WTC11 (cell line): ENCODE results near the gene ANXA2. TPM values are rescaled to one million over a fixed set of nuclear protein-coding genes. Genes with fewer than 3 reads are reported as not detected.

Source experiments
- ATAC-seq: fragments of 200-7000 bp; cut with Tn5 transposase; 2 replicates; pipeline ENCODE4 v1.10.0; 2021; ENCODE audit warnings: mild to moderate bottlenecking, moderate library complexity
- CTCF ChIA-PET: fragments of 300-600 bp; sonication (Branson Sonifier 250); formaldehyde crosslinking; loops from one replicate; lab custom pipeline; 2021; ENCODE audit warnings: antibody characterized with exemption; lab: Charles Lee
- POLR2A ChIA-PET: fragments of 350-600 bp; sonication (Branson Sonifier 250); formaldehyde crosslinking; loops from one replicate; lab custom pipeline; 2021; ENCODE audit warnings: antibody characterized with exemption; lab: Charles Lee
- DNase-seq: peaks from one replicate; pipeline ENCODE4 v3.0.0; 2021; ENCODE audit warnings: low spot score
- H3K27ac Mint-ChIP-seq: 2 replicates; pipeline ENCODE4 v1.8.0; 2021; ENCODE audit warnings: mixed read lengths
- H3K27me3 Mint-ChIP-seq: 2 replicates; pipeline ENCODE4 v1.8.0; 2021; ENCODE audit warnings: low read depth, mild to moderate bottlenecking, moderate library complexity, mixed read lengths
- H3K36me3 Mint-ChIP-seq: 2 replicates; pipeline ENCODE4 v1.8.0; 2021; ENCODE audit warnings: mixed read lengths
- H3K4me1 Mint-ChIP-seq: 2 replicates; pipeline ENCODE4 v1.8.0; 2022; ENCODE audit warnings: mixed read lengths
- H3K4me3 Mint-ChIP-seq: 2 replicates; pipeline ENCODE4 v1.8.0; 2021; ENCODE audit warnings: mild to moderate bottlenecking, moderate library complexity, mixed read lengths
- H3K9me3 Mint-ChIP-seq: 2 replicates; pipeline ENCODE4 v1.8.0; 2021; ENCODE audit warnings: mixed read lengths
- ATF1 ChIP-seq: sonication (generic); formaldehyde crosslinking; IDR thresholded peaks from 2 replicates; pipeline ENCODE4 v1.8.1; 2023; ENCODE audit warnings: mild to moderate bottlenecking, moderate library complexity, missing genetic modification reagents
- EMX1 ChIP-seq: fragments of 250-450 bp; sonication (Bioruptor Pico); IDR thresholded peaks from 2 replicates; pipeline ENCODE4 v1.8.0; 2021; ENCODE audit warnings: mild to moderate bottlenecking
- ETV6 ChIP-seq: sonication (generic); formaldehyde crosslinking; IDR thresholded peaks from 2 replicates; pipeline ENCODE4 v1.8.1; 2022; ENCODE audit warnings: mild to moderate bottlenecking, missing genetic modification reagents
- GABPB1 ChIP-seq: sonication (generic); formaldehyde crosslinking; IDR thresholded peaks from 2 replicates; pipeline ENCODE4 v1.8.1; 2023; ENCODE audit warnings: mild to moderate bottlenecking, missing genetic modification reagents
- IRF2 ChIP-seq: sonication (generic); formaldehyde crosslinking; IDR thresholded peaks from 2 replicates; pipeline ENCODE4 v1.8.0; 2022; ENCODE audit warnings: low read depth, missing genetic modification reagents, borderline replicate concordance
- JUN ChIP-seq: sonication (generic); formaldehyde crosslinking; IDR thresholded peaks from 2 replicates; pipeline ENCODE4 v1.8.0; 2023; ENCODE audit warnings: mild to moderate bottlenecking, missing genetic modification reagents
- NR3C1 ChIP-seq: sonication (generic); formaldehyde crosslinking; conservative IDR thresholded peaks from 2 replicates; pipeline ENCODE4 v1.8.1; 2023; ENCODE audit warnings: low read depth, mild to moderate bottlenecking, missing genetic modification reagents
- PRRX2 ChIP-seq: fragments of 250-450 bp; sonication (Bioruptor Pico); IDR thresholded peaks from 2 replicates; pipeline ENCODE4 v1.8.0; 2021; ENCODE audit warnings: mild to moderate bottlenecking
- SMAD3 ChIP-seq: sonication (generic); formaldehyde crosslinking; IDR thresholded peaks from 2 replicates; pipeline ENCODE4 v1.8.0; 2022; ENCODE audit warnings: missing genetic modification reagents, mild to moderate bottlenecking, borderline replicate concordance
- SP1 ChIP-seq: sonication (generic); formaldehyde crosslinking; conservative IDR thresholded peaks from 2 replicates; pipeline ENCODE4 v1.8.1; 2022; ENCODE audit warnings: missing genetic modification reagents
- TCF7 ChIP-seq: sonication (generic); formaldehyde crosslinking; IDR thresholded peaks from 2 replicates; pipeline ENCODE4 v1.8.0; 2022; ENCODE audit warnings: mild to moderate bottlenecking, low read depth, missing genetic modification reagents, moderate library complexity
- TEAD4 ChIP-seq: sonication (generic); formaldehyde crosslinking; IDR thresholded peaks from 2 replicates; pipeline ENCODE4 v1.8.0; 2022; ENCODE audit warnings: mild to moderate bottlenecking, missing genetic modification reagents
- ZNF138 ChIP-seq: sonication (generic); formaldehyde crosslinking; conservative IDR thresholded peaks from 2 replicates; pipeline ENCODE4 v1.8.1; 2022; ENCODE audit warnings: mild to moderate bottlenecking, moderate library complexity, missing genetic modification reagents
- ZNF396 ChIP-seq: fragments of 250-450 bp; sonication (Bioruptor Pico); IDR thresholded peaks from 2 replicates; pipeline ENCODE4 v1.8.0; 2021; ENCODE audit warnings: mild to moderate bottlenecking, moderate library complexity, borderline replicate concordance
- ZNF423 ChIP-seq: fragments of 250-450 bp; sonication (Bioruptor Pico); IDR thresholded peaks from 2 replicates; pipeline ENCODE4 v2.1.2; 2022; ENCODE audit warnings: mild to moderate bottlenecking, moderate library complexity
- total RNA-seq: library from RNA; stranded (reverse); gene quantifications from 3 replicates; pipeline ENCODE4 v1.2.3, GENCODE V29; 2021
- TF ChIP-seq, protein P1 (sequence below): sonication (generic); formaldehyde crosslinking; IDR thresholded peaks from 2 replicates; pipeline ENCODE4 v1.8.0; 2022; ENCODE audit warnings: mild to moderate bottlenecking, missing genetic modification reagents
- TF ChIP-seq, protein P2 (sequence below): sonication (generic); formaldehyde crosslinking; IDR thresholded peaks from 2 replicates; pipeline ENCODE4 v1.8.1; 2022; ENCODE audit warnings: low read depth, missing genetic modification reagents, borderline replicate concordance
- TF ChIP-seq, protein P3 (sequence below): sonication (generic); formaldehyde crosslinking; IDR thresholded peaks from 2 replicates; pipeline ENCODE4 v1.8.1; 2023; ENCODE audit warnings: mild to moderate bottlenecking, missing genetic modification reagents, borderline replicate concordance
- TF ChIP-seq, protein P4 (sequence below): sonication (generic); formaldehyde crosslinking; IDR thresholded peaks from 2 replicates; pipeline ENCODE4 v1.8.1; 2023; ENCODE audit warnings: mild to moderate bottlenecking, moderate library complexity, missing genetic modification reagents
- TF ChIP-seq, protein P5 (sequence below): sonication (generic); formaldehyde crosslinking; IDR thresholded peaks from 2 replicates; pipeline ENCODE4 v1.8.1; 2022; ENCODE audit warnings: mild to moderate bottlenecking, moderate library complexity, missing genetic modification reagents
- TF ChIP-seq, protein P6 (sequence below): fragments of 250-450 bp; sonication (Bioruptor Pico); IDR thresholded peaks from 2 replicates; pipeline ENCODE4 v1.8.0; 2021; ENCODE audit warnings: mild to moderate bottlenecking

ANXA2 gene
- total RNA-seq, 1 experiment from 2014 or later = 152 TPM

DNA sequence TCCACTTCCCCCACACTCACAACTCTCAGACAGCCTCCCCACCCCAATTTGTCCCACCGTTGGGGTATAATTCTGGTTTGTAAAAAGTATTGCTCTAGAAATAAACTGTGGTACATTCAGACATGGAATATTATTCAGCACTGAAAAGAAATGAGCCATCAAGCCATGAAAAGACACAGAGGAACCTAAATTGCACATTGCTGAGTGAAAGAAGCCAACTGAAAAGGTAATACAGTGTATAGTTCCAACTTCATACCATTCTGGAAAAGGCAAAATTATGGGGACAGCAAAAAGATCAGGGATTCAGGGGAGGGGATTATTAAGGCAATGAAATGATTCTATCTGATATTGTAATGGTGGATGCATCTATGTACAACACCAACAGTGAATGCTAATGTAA lies 10.5 kb downstream of the ANXA2 start (continued):
- TF ChIP-seq, protein P1, sequence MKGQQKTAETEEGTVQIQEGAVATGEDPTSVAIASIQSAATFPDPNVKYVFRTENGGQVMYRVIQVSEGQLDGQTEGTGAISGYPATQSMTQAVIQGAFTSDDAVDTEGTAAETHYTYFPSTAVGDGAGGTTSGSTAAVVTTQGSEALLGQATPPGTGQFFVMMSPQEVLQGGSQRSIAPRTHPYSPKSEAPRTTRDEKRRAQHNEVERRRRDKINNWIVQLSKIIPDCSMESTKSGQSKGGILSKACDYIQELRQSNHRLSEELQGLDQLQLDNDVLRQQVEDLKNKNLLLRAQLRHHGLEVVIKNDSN (CRISPR knock-in tag) = no peak
- TF ChIP-seq ZNF138 (no peak), SMAD3 (CRISPR knock-in tag) (no peak), ETV6 (CRISPR knock-in tag) (no peak)

DNA sequence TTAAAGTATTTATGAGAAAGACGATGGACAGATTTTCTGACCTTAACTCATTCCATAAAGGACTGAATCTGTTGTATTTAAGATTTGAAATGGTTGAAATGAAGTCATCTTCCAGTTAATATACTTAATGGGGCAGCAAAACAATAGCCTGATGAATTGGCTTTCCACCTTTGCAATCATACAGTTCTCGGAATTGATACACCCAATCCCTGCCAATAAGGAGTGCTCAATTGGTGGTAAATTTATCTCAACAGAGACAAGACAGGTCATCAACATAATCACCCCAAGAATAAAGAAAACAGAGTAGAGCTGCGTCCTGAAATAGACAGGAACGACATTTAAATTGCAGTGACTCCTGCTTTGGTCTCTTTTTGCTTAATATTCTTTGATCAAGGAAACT lies 11.2 kb downstream of the ANXA2 start:
- Mint-ChIP-seq H3K27ac (no peak overlapping the region), H3K4me1 (peaks cover 24% of the 10 kb centered on the region), H3K9me3 (no peaks in the 10 kb centered on the region), H3K27me3 (no peaks in the 10 kb centered on the region), H3K36me3 (peaks cover 4% of the 10 kb centered on the region; the same call in 1 of the 2 replicates), H3K4me3 (no peak overlapping the region)
- DNase-seq (no peak), ATAC-seq (no peak)
- ChIA-PET POLR2A (interaction anchor here (0.5 kb wide), 1 partner anchor 79 kb away, joined by 3 read pairs; no protein-coding TSS in a partner anchor), CTCF (interaction anchor here (1.4 kb wide), 1 partner anchor 12 kb away, joined by 3 read pairs; no protein-coding TSS in a partner anchor)
- TF ChIP-seq SP1 (CRISPR knock-in tag) = no peak
- TF ChIP-seq, protein P2, sequence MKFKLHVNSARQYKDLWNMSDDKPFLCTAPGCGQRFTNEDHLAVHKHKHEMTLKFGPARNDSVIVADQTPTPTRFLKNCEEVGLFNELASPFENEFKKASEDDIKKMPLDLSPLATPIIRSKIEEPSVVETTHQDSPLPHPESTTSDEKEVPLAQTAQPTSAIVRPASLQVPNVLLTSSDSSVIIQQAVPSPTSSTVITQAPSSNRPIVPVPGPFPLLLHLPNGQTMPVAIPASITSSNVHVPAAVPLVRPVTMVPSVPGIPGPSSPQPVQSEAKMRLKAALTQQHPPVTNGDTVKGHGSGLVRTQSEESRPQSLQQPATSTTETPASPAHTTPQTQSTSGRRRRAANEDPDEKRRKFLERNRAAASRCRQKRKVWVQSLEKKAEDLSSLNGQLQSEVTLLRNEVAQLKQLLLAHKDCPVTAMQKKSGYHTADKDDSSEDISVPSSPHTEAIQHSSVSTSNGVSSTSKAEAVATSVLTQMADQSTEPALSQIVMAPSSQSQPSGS = no peak
- TF ChIP-seq, protein P3, sequence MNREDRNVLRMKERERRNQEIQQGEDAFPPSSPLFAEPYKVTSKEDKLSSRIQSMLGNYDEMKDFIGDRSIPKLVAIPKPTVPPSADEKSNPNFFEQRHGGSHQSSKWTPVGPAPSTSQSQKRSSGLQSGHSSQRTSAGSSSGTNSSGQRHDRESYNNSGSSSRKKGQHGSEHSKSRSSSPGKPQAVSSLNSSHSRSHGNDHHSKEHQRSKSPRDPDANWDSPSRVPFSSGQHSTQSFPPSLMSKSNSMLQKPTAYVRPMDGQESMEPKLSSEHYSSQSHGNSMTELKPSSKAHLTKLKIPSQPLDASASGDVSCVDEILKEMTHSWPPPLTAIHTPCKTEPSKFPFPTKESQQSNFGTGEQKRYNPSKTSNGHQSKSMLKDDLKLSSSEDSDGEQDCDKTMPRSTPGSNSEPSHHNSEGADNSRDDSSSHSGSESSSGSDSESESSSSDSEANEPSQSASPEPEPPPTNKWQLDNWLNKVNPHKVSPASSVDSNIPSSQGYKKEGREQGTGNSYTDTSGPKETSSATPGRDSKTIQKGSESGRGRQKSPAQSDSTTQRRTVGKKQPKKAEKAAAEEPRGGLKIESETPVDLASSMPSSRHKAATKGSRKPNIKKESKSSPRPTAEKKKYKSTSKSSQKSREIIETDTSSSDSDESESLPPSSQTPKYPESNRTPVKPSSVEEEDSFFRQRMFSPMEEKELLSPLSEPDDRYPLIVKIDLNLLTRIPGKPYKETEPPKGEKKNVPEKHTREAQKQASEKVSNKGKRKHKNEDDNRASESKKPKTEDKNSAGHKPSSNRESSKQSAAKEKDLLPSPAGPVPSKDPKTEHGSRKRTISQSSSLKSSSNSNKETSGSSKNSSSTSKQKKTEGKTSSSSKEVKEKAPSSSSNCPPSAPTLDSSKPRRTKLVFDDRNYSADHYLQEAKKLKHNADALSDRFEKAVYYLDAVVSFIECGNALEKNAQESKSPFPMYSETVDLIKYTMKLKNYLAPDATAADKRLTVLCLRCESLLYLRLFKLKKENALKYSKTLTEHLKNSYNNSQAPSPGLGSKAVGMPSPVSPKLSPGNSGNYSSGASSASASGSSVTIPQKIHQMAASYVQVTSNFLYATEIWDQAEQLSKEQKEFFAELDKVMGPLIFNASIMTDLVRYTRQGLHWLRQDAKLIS (CRISPR knock-in tag) = no peak

DNA sequence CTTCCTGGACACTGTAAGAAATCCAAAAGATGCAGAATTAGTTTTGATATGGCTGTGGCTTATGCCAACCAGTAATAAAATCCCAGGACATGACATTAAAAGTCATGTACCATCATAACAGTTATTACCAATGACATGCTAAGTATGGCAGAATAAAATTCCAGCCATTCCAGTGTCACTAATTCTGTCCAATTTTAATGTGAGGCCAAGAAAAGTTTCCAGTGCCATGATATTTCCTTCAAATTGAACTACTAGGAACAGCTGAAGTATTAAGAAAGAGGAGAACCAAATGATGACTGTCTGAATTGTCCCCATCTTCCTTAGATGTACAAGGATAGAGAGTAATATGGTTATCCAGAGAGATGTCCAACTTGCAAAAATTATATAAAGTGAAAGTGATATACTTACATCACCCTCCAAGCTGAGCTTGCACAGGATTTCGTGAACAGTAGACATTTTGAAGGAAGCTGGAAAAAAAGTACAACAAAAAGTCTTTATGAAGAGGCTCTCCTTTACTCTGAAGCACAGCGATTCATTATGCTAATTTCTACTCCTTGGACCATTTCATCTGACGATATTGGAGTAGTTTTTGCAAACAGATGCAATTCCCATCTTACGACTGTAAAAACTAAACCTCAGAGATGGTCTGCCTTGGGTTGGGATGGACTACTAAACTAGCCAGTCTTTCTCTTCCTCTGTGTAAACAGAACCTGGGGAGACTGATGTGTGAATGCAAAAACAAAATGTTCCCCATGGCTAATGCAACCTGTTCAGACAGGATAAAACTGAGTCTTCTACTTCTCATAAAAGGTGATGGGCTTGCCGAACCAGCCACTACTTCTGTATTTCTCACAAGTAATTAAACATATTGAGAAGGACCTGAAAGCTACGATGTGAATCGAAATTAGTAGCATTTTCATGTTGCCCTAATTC lies 11.9 kb downstream of the ANXA2 start:
- no peaks in the 10 kb centered on the region for H3K9me3 Mint-ChIP-seq
- H3K36me3 Mint-ChIP-seq = peaks cover 4% of the 10 kb centered on the region; the same call in 1 of the 2 replicates
- ATAC-seq (no peak), DNase-seq (no peak)
- ChIA-PET CTCF (interaction anchor here (1.4 kb wide), 1 partner anchor 11 kb away, joined by 3 read pairs; no protein-coding TSS in a partner anchor), POLR2A (interaction anchor here (0.5 kb wide), 1 partner anchor 80 kb away, joined by 3 read pairs; no protein-coding TSS in a partner anchor)
- peaks cover 17% of the 10 kb centered on the region for H3K4me1 Mint-ChIP-seq
- no peaks in the 10 kb centered on the region for H3K27me3 Mint-ChIP-seq
- no peak overlapping the region for H3K4me3 Mint-ChIP-seq
- no peak overlapping the region for H3K27ac Mint-ChIP-seq
- TF ChIP-seq TCF7 (CRISPR knock-in tag) (no peak), EMX1 (CRISPR knock-in tag) (no peak), ZNF396 (CRISPR knock-in tag) (no peak), ZNF423 (CRISPR knock-in tag) (no peak), TEAD4 (CRISPR knock-in tag) (no peak), JUN (no peak), ATF1 (CRISPR knock-in tag) (no peak), GABPB1 (CRISPR knock-in tag) (no peak), IRF2 (CRISPR knock-in tag) (no peak), NR3C1 (no peak), PRRX2 (CRISPR knock-in tag) (no peak)
- TF ChIP-seq, protein P4, sequence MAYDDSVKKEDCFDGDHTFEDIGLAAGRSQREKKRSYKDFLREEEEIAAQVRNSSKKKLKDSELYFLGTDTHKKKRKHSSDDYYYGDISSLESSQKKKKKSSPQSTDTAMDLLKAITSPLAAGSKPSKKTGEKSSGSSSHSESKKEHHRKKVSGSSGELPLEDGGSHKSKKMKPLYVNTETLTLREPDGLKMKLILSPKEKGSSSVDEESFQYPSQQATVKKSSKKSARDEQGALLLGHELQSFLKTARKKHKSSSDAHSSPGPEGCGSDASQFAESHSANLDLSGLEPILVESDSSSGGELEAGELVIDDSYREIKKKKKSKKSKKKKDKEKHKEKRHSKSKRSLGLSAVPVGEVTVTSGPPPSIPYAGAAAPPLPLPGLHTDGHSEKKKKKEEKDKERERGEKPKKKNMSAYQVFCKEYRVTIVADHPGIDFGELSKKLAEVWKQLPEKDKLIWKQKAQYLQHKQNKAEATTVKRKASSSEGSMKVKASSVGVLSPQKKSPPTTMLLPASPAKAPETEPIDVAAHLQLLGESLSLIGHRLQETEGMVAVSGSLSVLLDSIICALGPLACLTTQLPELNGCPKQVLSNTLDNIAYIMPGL = no peak
- TF ChIP-seq, protein P5, sequence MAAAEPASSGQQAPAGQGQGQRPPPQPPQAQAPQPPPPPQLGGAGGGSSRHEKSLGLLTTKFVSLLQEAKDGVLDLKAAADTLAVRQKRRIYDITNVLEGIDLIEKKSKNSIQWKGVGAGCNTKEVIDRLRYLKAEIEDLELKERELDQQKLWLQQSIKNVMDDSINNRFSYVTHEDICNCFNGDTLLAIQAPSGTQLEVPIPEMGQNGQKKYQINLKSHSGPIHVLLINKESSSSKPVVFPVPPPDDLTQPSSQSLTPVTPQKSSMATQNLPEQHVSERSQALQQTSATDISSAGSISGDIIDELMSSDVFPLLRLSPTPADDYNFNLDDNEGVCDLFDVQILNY = no peak
- TF ChIP-seq, protein P6, sequence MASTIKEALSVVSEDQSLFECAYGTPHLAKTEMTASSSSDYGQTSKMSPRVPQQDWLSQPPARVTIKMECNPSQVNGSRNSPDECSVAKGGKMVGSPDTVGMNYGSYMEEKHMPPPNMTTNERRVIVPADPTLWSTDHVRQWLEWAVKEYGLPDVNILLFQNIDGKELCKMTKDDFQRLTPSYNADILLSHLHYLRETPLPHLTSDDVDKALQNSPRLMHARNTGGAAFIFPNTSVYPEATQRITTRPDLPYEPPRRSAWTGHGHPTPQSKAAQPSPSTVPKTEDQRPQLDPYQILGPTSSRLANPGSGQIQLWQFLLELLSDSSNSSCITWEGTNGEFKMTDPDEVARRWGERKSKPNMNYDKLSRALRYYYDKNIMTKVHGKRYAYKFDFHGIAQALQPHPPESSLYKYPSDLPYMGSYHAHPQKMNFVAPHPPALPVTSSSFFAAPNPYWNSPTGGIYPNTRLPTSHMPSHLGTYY = no peak
